Left ventricle myocardium superior (tissue), 1 donor: ENCODE data around the gene FAM20C. TPM values are rescaled to one million over a fixed set of nuclear protein-coding genes. Genes with fewer than 3 reads are reported as not detected.

Experiments
- ATAC-seq: fragments of 200-7000 bp; cut with Tn5 transposase; one replicate; pipeline ENCODE4 v1.9.1; 2020; ENCODE audit warnings: mild to moderate bottlenecking, moderate library complexity
- DNase-seq: peaks from one replicate; pipeline ENCODE4 v3.0.0-alpha.2; 2020
- intact Hi-C: fragments of 100-400 bp; cut with micrococcal nuclease; formaldehyde crosslinking; loops from one replicate; pipeline ENCODE4 v1.11.0; 2022
- long read RNA-seq: library from polyadenylated mRNA; unstranded; transcript quantifications from one replicate; pipeline ENCODE4 v2.0.0, GENCODE V29; 2021
- total RNA-seq: library from RNA; stranded (reverse); fragmentation: NEBNext Ultra II Directional; extraction: Animal tissue kit (Norgen Biotek cat#: 25700); gene quantifications from one replicate; pipeline ENCODE4 v1.2.1, GENCODE V29; 2021
- donor health status: DM: no; HTN: yes; CAD: no; lungs with severe emphysema.

FAM20C gene
- 23.8 TPM for total RNA-seq
- long read RNA-seq, transcript FAM20C-201 (10 exons, 2,751 nt) = major isoform, 63 of 86 reads
- long read RNA-seq, partial matches to known transcripts = 15 of 86 reads
- long read RNA-seq, other reads (novel, unspliced or antisense) = 7 of 86 reads

- intact Hi-C loops = no loop called here
- peak; percentile 95 for DNase-seq
- ATAC-seq = peak; percentile 90
Observed at GRCh38 chr7:191981-192649, at the start of gene FAM20C. Gene FAM20C (plus strand): TSS chr7:192571. CDS start chr7:193200, 629 bp downstream.

- DNase-seq = no peak
- intact Hi-C loops = no loop called here
- ATAC-seq = no peak
Observed at GRCh38 chr7:143145-143751, 49.1 kb upstream of the FAM20C start.

GRCh38 chr7:143811-144453 is 48.4 kb upstream of the FAM20C start:
- intact Hi-C loops = no loop called here
- DNase-seq (peak; percentile 27), ATAC-seq (no peak)

GRCh38 chr7:144454-144826 is 47.9 kb upstream of the FAM20C start:
- DNase-seq (no peak), ATAC-seq (no peak)
- intact Hi-C loops = no loop called here

GRCh38 chr7:145863-146262 is 46.5 kb upstream of the FAM20C start:
- intact Hi-C loops = no loop called here
- no peak for DNase-seq
- ATAC-seq = no peak

- DNase-seq = no peak
- ATAC-seq = no peak
- intact Hi-C loops = no loop called here
Observed at GRCh38 chr7:148543-148931, 43.8 kb upstream of the FAM20C start.

GRCh38 chr7:148932-149790 is 43.2 kb upstream of the FAM20C start:
- intact Hi-C loops = no loop called here
- peak; percentile 99 for DNase-seq
- peak; percentile 94 for ATAC-seq

GRCh38 chr7:149791-150636 is 42.4 kb upstream of the FAM20C start:
- ATAC-seq (peak; percentile 32), DNase-seq (peak; percentile 72)
- intact Hi-C loops = no loop called here

GRCh38 chr7:150811-151221 is 41.6 kb upstream of the FAM20C start:
- intact Hi-C loops = no loop called here
- ATAC-seq (no peak), DNase-seq (no peak)

GRCh38 chr7:151346-152050 is 40.9 kb upstream of the FAM20C start:
- DNase-seq (no peak), ATAC-seq (no peak)
- intact Hi-C loops = no loop called here

GRCh38 chr7:152702-153391 is 39.5 kb upstream of the FAM20C start:
- DNase-seq = no peak
- intact Hi-C loops = no loop called here
- no peak for ATAC-seq

- intact Hi-C loops = no loop called here
- DNase-seq (peak; percentile 60), ATAC-seq (peak; percentile 32)
Observed at GRCh38 chr7:153604-154003, 38.8 kb upstream of the FAM20C start.

GRCh38 chr7:154096-154799 is 38.1 kb upstream of the FAM20C start:
- no peak for ATAC-seq
- intact Hi-C loops = no loop called here
- DNase-seq = peak; percentile 28

- intact Hi-C loops = no loop called here
- ATAC-seq = no peak
- no peak for DNase-seq
Observed at GRCh38 chr7:155469-155900, 36.9 kb upstream of the FAM20C start.

GRCh38 chr7:156111-157007 is 36.0 kb upstream of the FAM20C start:
- intact Hi-C loops = no loop called here
- ATAC-seq (no peak), DNase-seq (no peak)

- no peak for ATAC-seq
- intact Hi-C loops = no loop called here
- no peak for DNase-seq
Observed at GRCh38 chr7:157008-157310, 35.4 kb upstream of the FAM20C start.
